ENCODE results near the gene KATNIP. TPM values are rescaled to one million over a fixed set of nuclear protein-coding genes. Genes with fewer than 3 reads are reported as not detected.
A peak's percentile ranks its signal among the peaks of the same experiment; 100 is the strongest.

Gene KATNIP
- total and polyA plus RNA-seq, 2 of the 13 experiments (the other 11 are each of a cell fraction or from before 2014, with no cell fraction given) = 9.7 to 12.0 TPM

DNA sequence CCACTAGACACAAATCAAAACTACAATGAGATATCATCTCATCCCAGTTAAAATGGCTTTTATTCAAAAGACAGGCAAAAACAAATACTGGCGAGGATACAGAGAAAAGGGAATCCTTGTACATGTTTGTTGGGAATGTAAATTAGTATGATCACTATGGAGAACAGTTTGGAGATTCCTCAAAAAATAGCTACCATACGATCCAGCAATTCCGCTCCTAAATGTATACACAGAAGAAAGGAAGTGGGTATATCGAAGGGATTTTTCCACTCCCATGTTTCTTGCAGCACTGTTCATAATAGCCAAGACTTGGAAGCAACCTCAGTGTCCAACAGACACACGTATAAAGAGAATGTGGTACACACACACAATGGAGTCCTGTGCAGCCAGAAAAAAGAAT is 35.3 kb downstream of the KATNIP start (continued):
- no peak for TF ChIP-seq ZSCAN20 (CRISPR knock-in tag; IDR thresholded peaks at IDR 0.05; ENCODE audit: borderline replicate concordance)
- no peak for TF ChIP-seq KAT7 (CRISPR knock-in tag; IDR thresholded peaks at IDR 0.05; ENCODE audit: borderline replicate concordance)
- no peak for TF ChIP-seq ZNF713 (CRISPR knock-in tag; IDR thresholded peaks at IDR 0.05)
- no peak for TF ChIP-seq NBN (conservative IDR thresholded peaks at IDR 0.05)
- TF ChIP-seq, protein P1, sequence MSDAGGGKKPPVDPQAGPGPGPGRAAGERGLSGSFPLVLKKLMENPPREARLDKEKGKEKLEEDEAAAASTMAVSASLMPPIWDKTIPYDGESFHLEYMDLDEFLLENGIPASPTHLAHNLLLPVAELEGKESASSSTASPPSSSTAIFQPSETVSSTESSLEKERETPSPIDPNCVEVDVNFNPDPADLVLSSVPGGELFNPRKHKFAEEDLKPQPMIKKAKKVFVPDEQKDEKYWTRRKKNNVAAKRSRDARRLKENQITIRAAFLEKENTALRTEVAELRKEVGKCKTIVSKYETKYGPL (CRISPR knock-in tag; IDR thresholded peaks at IDR 0.05) = no peak
- TF ChIP-seq, protein P2, sequence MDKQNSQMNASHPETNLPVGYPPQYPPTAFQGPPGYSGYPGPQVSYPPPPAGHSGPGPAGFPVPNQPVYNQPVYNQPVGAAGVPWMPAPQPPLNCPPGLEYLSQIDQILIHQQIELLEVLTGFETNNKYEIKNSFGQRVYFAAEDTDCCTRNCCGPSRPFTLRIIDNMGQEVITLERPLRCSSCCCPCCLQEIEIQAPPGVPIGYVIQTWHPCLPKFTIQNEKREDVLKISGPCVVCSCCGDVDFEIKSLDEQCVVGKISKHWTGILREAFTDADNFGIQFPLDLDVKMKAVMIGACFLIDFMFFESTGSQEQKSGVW (CRISPR knock-in tag; IDR thresholded peaks at IDR 0.05; ENCODE audit: borderline replicate concordance) = no peak
- TF ChIP-seq ZFAT (CRISPR knock-in tag; conservative IDR thresholded peaks at IDR 0.05) = no peak
- TF ChIP-seq HNF4A (CRISPR knock-in tag; IDR thresholded peaks at IDR 0.05) = no peak

DNA sequence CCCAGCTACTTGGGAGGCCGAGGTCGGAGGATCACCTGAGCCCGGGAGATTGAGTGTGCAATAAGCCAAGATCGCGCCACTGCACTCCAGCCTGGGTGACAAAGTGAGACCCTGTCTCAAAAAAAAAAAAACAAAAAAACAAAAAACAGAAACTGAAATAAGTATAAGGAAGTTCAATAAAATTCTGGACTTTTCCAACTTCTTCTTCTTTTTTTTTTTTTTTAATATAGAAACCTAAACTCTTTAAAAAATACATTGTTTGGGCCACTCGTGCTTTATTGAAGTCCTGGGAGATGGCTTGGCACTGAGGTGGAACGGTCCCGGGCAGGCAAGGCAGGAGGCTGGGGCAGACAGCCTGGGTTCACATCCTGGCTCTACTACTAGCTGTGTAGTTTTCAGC is 36.8 kb downstream of the KATNIP start:
- intact Hi-C loops (cut with micrococcal nuclease; ENCODE audit: unreplicated experiment) (no loop called here), in situ Hi-C loops (cut with HindIII; ENCODE audit: extremely low pct_ligation_motif_present, low pct_unique_long_range_greater_than_20kb) (no loop called here)
- ChIA-PET POLR2A (no interaction called here), CTCF (ENCODE audit: low intra/inter-chr PET ratio, low total read pairs) (no interaction called here)
- Histone ChIP-seq H3K4me3 (replicated peaks in 1 of 3; ENCODE audit: insufficient read depth in 1 of 3, low read depth in 2 of 3, low read length in 3 of 3) (no peak overlapping the region), H3K27me3 (ENCODE audit: control insufficient read depth in 1 of 2, insufficient read depth in 2 of 2, low read length in 2 of 2) (no peaks in the 10 kb centered on the region), H3K36me3 (replicated peaks in 1 of 2; ENCODE audit: control insufficient read depth in 1 of 2, insufficient read depth in 2 of 2, low read length in 2 of 2) (peaks cover 0 to 10% of the 10 kb centered on the region in 2 experiments; a peak in 1 of 5 replicates), H4K20me1 (ENCODE audit: insufficient read depth, low read length) (no peaks in the 10 kb centered on the region), H2AFZ (ENCODE audit: low read length) (no peak overlapping the region), H3K9ac (ENCODE audit: insufficient read depth, low read depth, low read length) (no peak overlapping the region), H3K9me3 (ENCODE audit: low read length) (no peaks in the 10 kb centered on the region), H3K4me2 (ENCODE audit: low read depth, low read length) (no peak overlapping the region), H3K27ac (ENCODE audit: extremely low read length, insufficient read depth, low read length) (no peak overlapping the region), H3K79me2 (ENCODE audit: insufficient read depth, low read length) (no peaks in the 10 kb centered on the region), H3K4me1 (ENCODE audit: insufficient read depth, low read length) (no peaks in the 10 kb centered on the region)
- 84% methylated on average over 8 of the region's 8 CpGs for WGBS (ENCODE audit: low lambda C conversion rate)
- TF ChIP-seq PPARG (CRISPR knock-in tag; conservative IDR thresholded peaks at IDR 0.05) (no peak), ZNF768 (CRISPR knock-in tag; IDR thresholded peaks at IDR 0.05) (peak; percentile 40; the same call in 1 of the 2 replicates), ZNF256 (CRISPR knock-in tag; conservative IDR thresholded peaks at IDR 0.05) (no peak), HNRNPL (IDR thresholded peaks at IDR 0.05; ENCODE audit: low read depth, low read length) (no peak)
- no peak for FAIRE-seq
- no TSS peak for BruUV-seq (replicated peaks)
- no peak for ATAC-seq
- DNase-seq (ENCODE audit: low spot score) = no peak

Measured in HepG2 (cell line).